GM12872 (cell line): Measurements from ENCODE around the gene BOLA3.

Experiments used
- CTCF ChIP-seq: IDR thresholded peaks from 3 replicates; pipeline ENCODE4 v1.5.1; 2011; ENCODE audit warnings: low read depth, mild to moderate bottlenecking, low read length, moderate library complexity; ENCODE audit not compliant: insufficient read depth

Gene BOLA3

GRCh38 chr2:74099271-74099670, 48.4 kb downstream of the BOLA3 start:
- TF ChIP-seq CTCF, result no peak

GRCh38 chr2:74097574-74097973, 50.1 kb downstream of the BOLA3 start:
- TF ChIP-seq CTCF, result no peak

GRCh38 chr2:74096052-74096451, 51.7 kb downstream of the BOLA3 start:
- TF ChIP-seq CTCF, result no peak

GRCh38 chr2:74095632-74096031, 52.1 kb downstream of the BOLA3 start:
- no peak for TF ChIP-seq CTCF

GRCh38 chr2:74094291-74094690, 53.4 kb downstream of the BOLA3 start:
- TF ChIP-seq CTCF, result no peak

- TF ChIP-seq CTCF, result no peak
Measured at GRCh38 chr2:74093840-74094239, 53.9 kb downstream of the BOLA3 start.

- no peak for TF ChIP-seq CTCF
Measured at GRCh38 chr2:74093426-74093825, 54.3 kb downstream of the BOLA3 start.

- TF ChIP-seq CTCF, result no peak
Measured at GRCh38 chr2:74092275-74092674, 55.4 kb downstream of the BOLA3 start.
